ENCODE measurements around the gene KLHDC4.

The KLHDC4 gene

GRCh38 chr16:87708881-87709638, 56.7 kb downstream of the KLHDC4 start:
- Histone ChIP-seq H2AFZ (ENCODE audit: low read depth, low read length, severe bottlenecking) (no peak overlapping the region), H3K9ac (ENCODE audit: low read length) (no peak overlapping the region), H3K9me3 (ENCODE audit: insufficient read depth, low read length) (no peaks in the 10 kb centered on the region), H3F3A (ENCODE audit: insufficient read depth) (peaks cover 4% of the 10 kb centered on the region; the same call in 1 of the 2 replicates), H3K9me2 (replicated peaks; ENCODE audit: insufficient read depth, low read length) (no peaks in the 10 kb centered on the region), H3K79me2 (ENCODE audit: insufficient read depth, low read length) (no peaks in the 10 kb centered on the region; the same call in 1 of the 2 replicates), H3K36me3 (ENCODE audit: low read length) (peaks cover 4% of the 10 kb centered on the region; the same call in 1 of the 2 replicates), H4K20me1 (ENCODE audit: low read depth, low read length) (no peaks in the 10 kb centered on the region), H3K4me2 (ENCODE audit: low read depth, low read length, poor library complexity, severe bottlenecking) (no peak overlapping the region), H3K27ac (ENCODE audit: low read depth, low read length) (no peak overlapping the region), H3K4me3 (ENCODE audit: insufficient read depth, low read length, poor library complexity, severe bottlenecking) (no peak overlapping the region), H3K27me3 (ENCODE audit: low read length) (no peaks in the 10 kb centered on the region)
- TF ChIP-seq CTCF (IDR thresholded peaks at IDR 0.05; ENCODE audit: insufficient read depth, low read length, poor library complexity, severe bottlenecking): no peak
- no peak for TF ChIP-seq EZH2phosphoT487 (conservative IDR thresholded peaks at IDR 0.05; ENCODE audit: low read length)

- H4K20me1 ChIP-seq (ENCODE audit: low read depth, low read length): no peaks in the 10 kb centered on the region
- H2AFZ ChIP-seq (ENCODE audit: low read depth, low read length, severe bottlenecking): no peak overlapping the region
- H3F3A ChIP-seq (ENCODE audit: insufficient read depth): peaks cover 6% of the 10 kb centered on the region
- H3K9me2 ChIP-seq (replicated peaks; ENCODE audit: insufficient read depth, low read length): no peaks in the 10 kb centered on the region
- H3K9me3 ChIP-seq (ENCODE audit: insufficient read depth, low read length): no peaks in the 10 kb centered on the region
- H3K36me3 ChIP-seq (ENCODE audit: low read length): peaks cover 5% of the 10 kb centered on the region; the same call in 1 of the 2 replicates
- no peaks in the 10 kb centered on the region; the same call in 1 of the 2 replicates for H3K79me2 ChIP-seq (ENCODE audit: insufficient read depth, low read length)
- H3K27ac ChIP-seq (ENCODE audit: low read depth, low read length): no peak overlapping the region
- no peak for TF ChIP-seq EZH2phosphoT487 (conservative IDR thresholded peaks at IDR 0.05; ENCODE audit: low read length)
- TF ChIP-seq CTCF (IDR thresholded peaks at IDR 0.05; ENCODE audit: insufficient read depth, low read length, poor library complexity, severe bottlenecking): no peak
- no peak overlapping the region for H3K9ac ChIP-seq (ENCODE audit: low read length)
- H3K4me2 ChIP-seq (ENCODE audit: low read depth, low read length, poor library complexity, severe bottlenecking): no peak overlapping the region
- no peak overlapping the region for H3K4me3 ChIP-seq (ENCODE audit: insufficient read depth, low read length, poor library complexity, severe bottlenecking)
- no peaks in the 10 kb centered on the region for H3K27me3 ChIP-seq (ENCODE audit: low read length)
Observed at GRCh38 chr16:87707714-87708580, 57.8 kb downstream of the KLHDC4 start.

DNA sequence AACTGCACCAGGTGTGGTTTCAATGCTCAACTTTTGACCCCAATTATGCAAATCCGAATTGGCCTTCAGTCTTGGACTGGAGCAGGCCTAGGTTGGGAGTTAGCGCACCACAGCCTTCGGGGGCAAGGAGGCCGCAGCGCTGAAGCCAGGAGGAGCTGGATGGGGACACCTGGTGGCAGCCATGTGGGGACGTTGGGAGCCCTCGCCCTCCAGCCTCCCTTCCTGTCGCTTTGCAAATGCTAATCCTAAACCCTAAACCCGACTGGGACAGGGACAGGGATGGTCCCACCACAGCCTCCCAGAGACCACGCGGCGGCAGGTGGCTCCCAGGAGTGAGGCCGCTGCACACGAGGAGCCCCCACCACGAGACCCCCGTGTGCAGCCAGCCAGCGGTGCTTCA, 58.7 kb downstream of the KLHDC4 start:
- no peak overlapping the region for H3K4me2 ChIP-seq (ENCODE audit: low read depth, low read length, poor library complexity, severe bottlenecking)
- peaks cover 14% of the 10 kb centered on the region for H3F3A ChIP-seq (ENCODE audit: insufficient read depth)
- no peaks in the 10 kb centered on the region for H3K9me3 ChIP-seq (ENCODE audit: insufficient read depth, low read length)
- H2AFZ ChIP-seq (ENCODE audit: low read depth, low read length, severe bottlenecking): no peak overlapping the region
- H3K27ac ChIP-seq (ENCODE audit: low read depth, low read length): no peak overlapping the region
- H3K4me3 ChIP-seq (ENCODE audit: insufficient read depth, low read length, poor library complexity, severe bottlenecking): no peak overlapping the region
- no peaks in the 10 kb centered on the region for H3K9me2 ChIP-seq (replicated peaks; ENCODE audit: insufficient read depth, low read length)
- peaks cover 4% of the 10 kb centered on the region; the same call in 1 of the 2 replicates for H3K36me3 ChIP-seq (ENCODE audit: low read length)
- no peaks in the 10 kb centered on the region for H4K20me1 ChIP-seq (ENCODE audit: low read depth, low read length)
- TF ChIP-seq EZH2phosphoT487 (conservative IDR thresholded peaks at IDR 0.05; ENCODE audit: low read length) (no peak), CTCF (IDR thresholded peaks at IDR 0.05; ENCODE audit: insufficient read depth, low read length, poor library complexity, severe bottlenecking) (no peak)
- H3K79me2 ChIP-seq (ENCODE audit: insufficient read depth, low read length): no peaks in the 10 kb centered on the region; the same call in 1 of the 2 replicates
- no peak overlapping the region for H3K9ac ChIP-seq (ENCODE audit: low read length)
- H3K27me3 ChIP-seq (ENCODE audit: low read length): no peaks in the 10 kb centered on the region

Data from SU-DHL-6 (cell line).